GM12865 (cell line): ENCODE measurements around the gene CHST10.

Experiments
- DNase-seq: peaks from one replicate; pipeline ENCODE4 v3.0.0; 2010; ENCODE audit warnings: low read depth
- H3K4me3 ChIP-seq: 2 replicates; pipeline ENCODE4 v1.5.1; 2011; ENCODE audit warnings: mild to moderate bottlenecking, low read depth, low read length, control low read depth
- TF ChIP-seq, protein P1 (sequence below): IDR thresholded peaks from 2 replicates; pipeline ENCODE4 v1.5.1; 2011; ENCODE audit warnings: low read length, control low read depth, low read depth, inconsistent platforms; ENCODE audit not compliant: insufficient read depth; ENCODE audit errors: missing control alignments

CHST10 gene

GRCh38 chr2:100425107-100425506 lies 7.6 kb upstream of the CHST10 start:
- no peak for DNase-seq
- TF ChIP-seq, protein P1, sequence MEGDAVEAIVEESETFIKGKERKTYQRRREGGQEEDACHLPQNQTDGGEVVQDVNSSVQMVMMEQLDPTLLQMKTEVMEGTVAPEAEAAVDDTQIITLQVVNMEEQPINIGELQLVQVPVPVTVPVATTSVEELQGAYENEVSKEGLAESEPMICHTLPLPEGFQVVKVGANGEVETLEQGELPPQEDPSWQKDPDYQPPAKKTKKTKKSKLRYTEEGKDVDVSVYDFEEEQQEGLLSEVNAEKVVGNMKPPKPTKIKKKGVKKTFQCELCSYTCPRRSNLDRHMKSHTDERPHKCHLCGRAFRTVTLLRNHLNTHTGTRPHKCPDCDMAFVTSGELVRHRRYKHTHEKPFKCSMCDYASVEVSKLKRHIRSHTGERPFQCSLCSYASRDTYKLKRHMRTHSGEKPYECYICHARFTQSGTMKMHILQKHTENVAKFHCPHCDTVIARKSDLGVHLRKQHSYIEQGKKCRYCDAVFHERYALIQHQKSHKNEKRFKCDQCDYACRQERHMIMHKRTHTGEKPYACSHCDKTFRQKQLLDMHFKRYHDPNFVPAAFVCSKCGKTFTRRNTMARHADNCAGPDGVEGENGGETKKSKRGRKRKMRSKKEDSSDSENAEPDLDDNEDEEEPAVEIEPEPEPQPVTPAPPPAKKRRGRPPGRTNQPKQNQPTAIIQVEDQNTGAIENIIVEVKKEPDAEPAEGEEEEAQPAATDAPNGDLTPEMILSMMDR: no peak
- no peak overlapping the region for H3K4me3 ChIP-seq

DNA sequence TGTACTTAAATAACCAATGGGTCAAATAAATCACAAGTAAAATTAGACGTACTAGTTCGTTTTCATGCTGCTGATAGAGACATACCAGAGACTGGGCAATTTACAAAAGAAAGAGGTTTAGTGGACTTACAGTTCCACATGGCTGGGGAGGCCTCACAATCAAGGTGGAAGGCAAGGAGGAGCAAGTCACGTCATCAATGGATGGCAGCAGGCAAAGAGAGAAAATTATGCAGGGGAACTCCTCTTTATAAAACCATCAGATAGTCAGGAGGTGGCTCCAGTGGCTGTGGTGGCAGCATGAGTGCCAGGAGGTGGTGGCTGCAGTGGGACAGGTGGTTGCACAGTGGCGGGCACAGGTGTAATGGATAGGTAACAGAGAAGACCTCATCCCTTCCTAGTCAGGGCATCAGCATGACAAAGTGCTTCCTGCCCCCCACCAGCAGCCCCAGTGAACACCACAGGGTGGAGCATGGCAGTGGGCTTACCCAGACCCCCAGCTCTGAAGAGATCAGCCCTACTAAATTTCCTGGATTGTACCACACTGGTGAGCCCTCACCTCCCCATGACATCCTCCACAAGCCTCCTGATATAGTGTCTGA lies 6.9 kb upstream of the CHST10 start:
- TF ChIP-seq, protein P1: no peak
- no peak for DNase-seq
- no peak overlapping the region for H3K4me3 ChIP-seq

DNA sequence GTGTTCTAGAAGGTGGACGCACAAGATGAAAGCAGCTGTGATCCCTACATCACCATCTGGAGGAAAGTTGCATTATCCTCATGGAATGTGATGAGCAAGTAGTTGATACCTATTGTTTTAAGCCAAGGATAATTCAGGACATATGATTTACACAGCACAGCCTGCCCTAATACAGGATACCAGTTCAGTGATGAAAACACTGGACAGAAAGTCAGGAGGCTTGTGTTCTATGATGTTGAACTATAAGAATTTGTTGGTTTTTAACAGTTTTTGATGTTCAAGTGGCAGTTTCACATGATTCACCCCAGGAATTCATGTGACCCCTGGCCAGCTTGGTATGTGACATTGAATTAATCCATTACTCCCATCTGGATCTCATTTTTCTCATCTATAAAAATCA lies 6.2 kb upstream of the CHST10 start:
- TF ChIP-seq, protein P1: no peak
- no peak overlapping the region for H3K4me3 ChIP-seq
- DNase-seq: no peak

- TF ChIP-seq, protein P1: peak; percentile 30
- peak; percentile 6 for DNase-seq
Observed at GRCh38 chr2:100422320-100423055, 5.0 kb upstream of the CHST10 start.

DNA sequence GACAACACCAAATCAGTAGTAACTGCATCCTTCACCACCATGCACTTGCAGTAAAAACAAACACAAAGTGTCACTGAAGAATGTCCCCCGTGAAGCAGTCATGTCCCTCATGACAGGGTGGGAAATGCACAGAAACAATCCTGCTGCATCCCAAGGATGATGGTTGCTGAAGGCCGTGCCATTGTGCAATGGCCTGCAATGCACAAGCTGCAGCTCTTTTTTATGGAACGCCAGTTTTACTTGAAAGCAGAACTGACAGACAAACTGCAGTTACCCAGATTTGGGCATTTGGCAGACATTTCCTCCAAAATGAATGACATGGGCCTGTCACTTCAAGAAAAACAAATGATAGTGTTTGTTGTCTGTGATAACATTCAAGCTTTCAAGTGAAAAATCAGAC lies 2.4 kb upstream of the CHST10 start:
- DNase-seq: no peak
- TF ChIP-seq, protein P1: no peak
- H3K4me3 ChIP-seq: no peak overlapping the region

More at GRCh38 chr2:100422320-100423055, 5.0 kb upstream of the CHST10 start:
- no peak overlapping the region for H3K4me3 ChIP-seq

- TF ChIP-seq, protein P1: no peak
- no peak for DNase-seq
- H3K4me3 ChIP-seq: no peak overlapping the region
Observed at GRCh38 chr2:100418406-100418962, 1.0 kb upstream of the CHST10 start.
